Measurements from ENCODE around the gene FPGS.
A peak's percentile ranks its signal among the peaks of the same experiment; 100 is the strongest.
"Not testable (repeated sequence)": the region's sequence is repeated elsewhere in the genome, so short reads cannot be mapped to it uniquely, and the experiment has no call there.

The FPGS gene

DNA sequence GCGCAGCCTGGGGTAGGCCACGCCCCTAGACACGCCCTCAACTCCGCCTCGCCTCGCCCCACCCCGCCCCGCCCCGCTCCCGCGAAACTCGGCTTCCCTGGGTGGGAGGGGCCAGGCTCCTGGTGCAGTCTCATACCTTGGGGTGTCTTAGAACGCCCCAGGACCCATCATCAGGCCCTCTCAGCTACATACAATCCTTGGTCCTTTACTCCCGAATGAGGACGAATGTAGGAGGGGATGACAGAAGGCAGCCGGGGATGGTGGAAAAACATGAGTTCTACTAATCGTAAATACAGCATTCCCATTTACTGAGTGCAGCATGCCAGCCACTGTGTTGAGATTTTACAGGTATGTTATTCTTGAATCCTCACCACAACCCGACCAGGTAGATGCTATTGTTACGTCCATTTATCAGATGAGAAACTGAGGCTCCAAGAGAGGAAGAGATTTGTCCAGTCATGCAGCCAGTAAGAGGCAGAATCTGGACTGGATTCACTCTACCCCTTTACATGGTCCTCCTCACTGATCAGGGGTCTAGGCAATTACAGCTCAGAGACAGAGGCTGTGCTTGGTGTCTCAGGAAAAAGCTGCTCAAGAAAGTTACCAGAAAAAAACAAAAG, 31.0 kb upstream of the FPGS start:
- no peak for DNase-seq

DNA sequence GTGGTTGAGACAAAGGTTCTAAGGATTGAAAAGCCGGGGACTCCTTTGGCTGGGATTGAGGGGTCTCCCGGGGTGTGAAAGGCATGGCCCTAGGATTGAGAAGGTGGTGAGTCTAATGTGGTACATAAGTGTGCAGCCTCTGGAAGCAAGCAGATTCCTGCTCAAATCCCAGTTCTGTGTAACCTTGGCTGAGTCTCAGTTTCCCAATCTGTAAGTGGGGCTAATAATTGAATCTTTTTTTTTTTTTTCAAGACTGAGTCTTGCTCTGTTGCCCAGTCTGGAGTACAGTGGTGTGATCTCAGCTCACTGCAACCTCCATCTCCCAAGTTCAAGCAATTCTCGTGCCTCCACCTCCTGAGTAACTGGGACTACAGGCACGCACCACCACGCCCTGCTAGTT, 30.1 kb upstream of the FPGS start:
- DNase-seq: no peak

DNA sequence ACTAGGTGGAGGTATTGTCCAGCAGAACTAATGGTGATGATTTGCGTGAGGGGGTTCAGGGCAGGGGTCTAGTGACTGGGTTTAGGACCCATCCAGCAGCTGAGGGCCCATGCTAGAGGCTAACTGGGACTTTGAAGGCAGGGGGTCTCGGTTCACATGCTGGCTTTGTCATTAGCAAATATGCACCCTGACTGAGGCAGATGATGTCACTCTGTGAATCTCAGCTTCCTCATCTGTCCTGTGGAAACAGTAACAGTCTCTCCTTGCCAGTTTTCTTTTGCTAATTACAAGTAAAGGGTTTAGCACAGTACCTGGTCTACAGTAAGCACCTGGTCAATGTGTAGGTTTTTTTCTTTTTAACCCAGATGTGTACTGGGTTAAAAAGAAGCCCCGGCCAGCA, 29.4 kb upstream of the FPGS start:
- DNase-seq: no peak

DNA sequence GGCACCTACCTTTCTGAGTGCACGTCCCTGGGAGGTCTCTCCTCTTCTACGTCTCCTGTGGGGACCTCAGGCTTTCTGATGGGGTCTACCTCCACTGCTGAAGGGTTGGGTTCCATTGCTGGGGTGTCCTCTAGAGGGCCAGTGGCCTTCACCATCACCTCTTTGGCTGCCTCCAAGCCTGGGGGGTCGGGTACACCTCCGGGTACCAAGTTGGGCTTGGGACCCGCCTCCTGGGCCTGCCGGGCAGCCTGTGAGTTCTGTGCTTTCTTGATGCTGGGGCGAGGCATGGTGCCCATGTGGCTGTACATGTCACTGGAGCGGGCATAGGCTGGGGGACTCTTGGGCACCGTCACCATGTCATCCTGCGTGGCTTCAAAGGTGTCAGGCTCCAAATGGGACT, 28.7 kb upstream of the FPGS start:
- no peak for DNase-seq

- DNase-seq: peak; percentile 76
Observed at GRCh38 chr9:127776195-127776923, 26.3 kb upstream of the FPGS start.

DNA sequence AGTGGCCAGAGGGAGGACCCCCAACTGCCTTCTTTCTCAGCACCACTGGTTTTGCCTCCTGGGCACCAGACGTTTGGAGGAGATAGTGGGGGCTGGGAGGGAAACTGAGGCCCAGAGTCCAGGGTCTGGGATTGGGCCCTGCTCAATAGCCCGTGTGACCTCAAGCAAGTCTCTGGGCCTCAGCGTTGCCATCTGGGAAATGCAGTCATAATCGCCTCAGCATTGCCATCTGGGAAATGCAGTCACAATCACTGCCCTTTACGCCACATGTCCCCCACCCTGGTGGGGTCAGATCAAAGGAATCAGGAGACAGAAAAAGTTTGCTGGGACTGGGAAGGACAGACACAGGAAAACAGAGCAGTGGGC, 25.8 kb upstream of the FPGS start:
- no peak for DNase-seq

GRCh38 chr9:127777368-127777980, 25.2 kb upstream of the FPGS start:
- no peak for DNase-seq

GRCh38 chr9:127778280-127779135, 24.2 kb upstream of the FPGS start, which contains the start of gene SH2D3C:
SH2D3C (minus strand) TSS chr9:127778666; CDS start chr9:127778627, 39 bp downstream.
- peak; percentile 41 for DNase-seq

GRCh38 chr9:127779136-127779981, 23.3 kb upstream of the FPGS start:
- peak; percentile 45 for DNase-seq

- DNase-seq: no peak
Observed at GRCh38 chr9:127780126-127780885, 22.4 kb upstream of the FPGS start.

DNA sequence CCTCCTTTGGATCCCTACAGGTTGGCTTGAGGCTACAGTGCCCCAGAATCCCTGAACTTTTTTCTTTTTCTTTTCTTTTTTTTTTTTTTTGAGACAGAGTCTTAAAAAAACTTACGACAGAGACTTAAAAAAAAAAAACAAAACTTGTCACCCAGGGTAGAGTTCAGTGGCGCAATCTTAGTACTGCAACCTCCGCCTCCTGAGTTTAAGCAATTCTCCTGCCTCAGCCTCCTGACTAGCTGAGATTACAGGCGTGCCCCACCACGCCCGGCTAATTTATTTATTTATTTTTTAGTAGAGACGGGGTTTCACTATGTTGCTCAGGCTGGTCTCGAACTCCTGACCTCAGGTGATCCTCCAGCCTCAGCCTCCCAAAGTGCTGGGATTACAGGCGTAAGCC, 21.8 kb upstream of the FPGS start:
- DNase-seq: not testable (repeated sequence)

DNA sequence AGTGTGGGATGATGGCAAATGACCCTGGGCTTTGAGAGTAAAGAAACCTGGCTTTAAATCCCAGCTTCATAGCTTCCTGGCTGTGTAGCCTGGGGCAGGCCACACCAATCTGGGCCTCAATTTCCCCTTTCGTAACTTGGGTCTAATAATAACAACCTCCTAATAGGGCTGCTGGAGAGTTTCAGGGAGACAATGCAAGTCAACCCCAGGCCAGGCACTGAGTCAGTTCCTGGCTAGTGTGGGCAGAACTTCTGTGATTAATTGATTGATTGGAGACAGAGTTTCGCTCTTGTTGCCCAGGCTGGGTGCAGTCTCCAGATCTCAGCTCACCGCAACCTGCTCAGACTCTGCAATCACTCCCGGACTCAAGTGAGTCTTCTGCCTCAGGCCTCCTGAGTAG, 20.9 kb upstream of the FPGS start:
- no peak for DNase-seq

- DNase-seq: peak; percentile 61
Observed at GRCh38 chr9:127783111-127784008, 19.3 kb upstream of the FPGS start.

DNA sequence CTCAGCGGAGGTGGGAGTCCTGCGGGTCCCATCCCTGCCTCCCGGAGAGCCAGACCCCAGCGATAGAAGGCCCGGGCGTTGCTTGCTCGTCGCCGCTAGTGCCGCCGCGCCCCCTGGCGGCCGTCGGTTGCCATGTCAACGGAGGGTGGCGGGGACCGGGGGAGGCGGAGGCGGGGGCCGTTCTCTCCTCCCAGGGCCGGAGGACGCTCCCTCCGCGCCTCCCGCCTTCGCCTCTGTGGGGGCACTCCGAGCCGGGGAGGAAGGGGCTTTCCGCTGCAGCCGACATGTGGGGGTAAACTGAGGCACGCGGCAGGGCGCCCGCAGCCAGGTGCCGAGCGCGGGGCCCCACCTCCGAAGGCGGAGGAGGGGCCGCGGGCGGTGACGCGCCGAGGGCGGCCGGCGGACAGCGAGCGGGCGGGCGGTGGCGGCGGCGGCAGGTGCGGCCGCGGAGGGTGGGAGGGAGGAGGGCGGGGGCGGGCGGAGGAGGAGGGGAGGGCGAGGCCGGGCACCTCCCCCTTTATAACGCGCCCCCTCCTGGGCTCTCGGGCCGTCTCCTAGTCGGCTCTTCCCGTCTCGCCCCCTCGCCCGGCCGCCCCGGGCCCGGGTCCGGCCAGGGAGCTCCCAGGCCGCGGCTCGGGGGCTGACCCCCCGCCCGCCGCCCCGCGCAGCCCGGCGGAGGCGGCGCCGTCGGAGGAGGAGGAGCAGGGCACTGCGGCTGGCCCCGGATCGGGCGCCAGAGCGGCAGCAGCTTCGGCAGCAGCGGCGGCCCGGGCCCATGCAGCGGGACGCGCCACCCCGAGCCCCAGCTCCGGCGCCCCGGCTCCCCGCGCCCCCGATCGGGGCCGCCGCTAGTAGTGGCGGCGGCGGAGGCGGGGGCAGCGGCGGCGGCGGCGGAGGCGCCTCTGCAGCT, 17.4 kb upstream of the FPGS start:
- DNase-seq: peak; percentile 88

DNA sequence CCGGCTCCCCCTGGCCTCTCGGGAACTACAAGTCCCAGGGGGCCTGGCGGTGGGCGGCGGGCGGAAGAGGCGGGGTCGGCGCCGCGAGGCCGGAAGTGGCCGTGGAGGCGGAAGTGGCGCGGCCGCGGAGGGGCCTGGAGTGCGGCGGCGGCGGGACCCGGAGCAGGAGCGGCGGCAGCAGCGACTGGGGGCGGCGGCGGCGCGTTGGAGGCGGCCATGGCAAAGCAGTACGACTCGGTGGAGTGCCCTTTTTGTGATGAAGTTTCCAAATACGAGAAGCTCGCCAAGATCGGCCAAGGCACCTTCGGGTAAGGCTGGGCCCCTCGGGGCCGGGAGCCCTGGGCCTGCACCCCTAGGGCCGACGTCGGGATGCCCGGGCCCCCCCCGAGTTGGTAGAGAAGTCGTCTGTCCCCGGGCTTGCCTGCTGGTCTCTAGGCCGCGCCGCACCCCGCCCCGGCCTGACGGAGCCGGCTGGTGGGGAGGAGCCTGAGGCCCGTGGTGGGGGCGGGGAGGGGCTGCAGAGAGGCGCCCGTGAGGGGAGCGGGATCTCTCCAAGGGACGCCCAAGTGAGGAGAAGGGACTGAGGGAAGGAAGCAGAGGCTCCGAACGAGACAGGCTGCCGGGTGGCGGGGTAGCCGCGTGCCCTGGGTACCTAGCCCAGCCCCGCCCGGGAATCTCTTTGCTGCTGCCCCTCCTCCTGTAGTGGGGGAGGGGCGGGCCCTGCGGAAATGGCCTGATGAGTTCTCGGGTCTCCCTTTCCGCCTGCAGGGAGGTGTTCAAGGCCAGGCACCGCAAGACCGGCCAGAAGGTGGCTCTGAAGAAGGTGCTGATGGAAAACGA, 16.5 kb upstream of the FPGS start, which contains the start of gene CDK9:
TSS of gene CDK9 (plus strand) at position 102 of the 840 bp plus-strand sequence. CDS start at position 217, 115 bp downstream.
- peak; percentile 89 for DNase-seq

- no peak for DNase-seq
Observed at GRCh38 chr9:127786773-127787104, 15.9 kb upstream of the FPGS start.

GRCh38 chr9:127788337-127789011, 14.2 kb upstream of the FPGS start:
- DNase-seq: no peak

GRCh38 chr9:127789179-127789578, 13.5 kb upstream of the FPGS start:
- DNase-seq: no peak
